ENCODE measurements around the gene NUDT12. TPM values are rescaled to one million over a fixed set of nuclear protein-coding genes. Genes with fewer than 3 reads are reported as not detected.

Gene NUDT12
- total RNA-seq, 2 donors from 2014 or later, result 15.3 to 24.5 TPM

- Mint-ChIP-seq H3K9me3 (peaks cover 15% of the 10 kb centered on the region), H3K4me3 (no peak overlapping the region), H3K4me1 (no peaks in the 10 kb centered on the region), H3K27me3 (ENCODE audit: insufficient read depth) (no peaks in the 10 kb centered on the region), H3K27ac (no peak overlapping the region), H3K36me3 (ENCODE audit: low read depth) (no peaks in the 10 kb centered on the region)
- no peaks in the 10 kb centered on the region for H3K9me3 ChIP-seq (ENCODE audit: control insufficient read depth, low read length)
- 92 to 100% methylated on average over 1 to 2 of the region's 2 CpGs for WGBS, 2 experiments (ENCODE audit: insufficient coverage in 1 of 2, insufficient read length in 1 of 2)
- no peak for TF ChIP-seq CTCF (conservative IDR thresholded peaks at IDR 0.05)
- no peak overlapping the region for H3K4me3 ChIP-seq (ENCODE audit: low read length)
- no peak for DNase-seq
- no peaks in the 10 kb centered on the region for H3K36me3 ChIP-seq (ENCODE audit: control insufficient read depth, insufficient read depth, low read length)
- H3K27me3 ChIP-seq (ENCODE audit: control insufficient read depth, insufficient read depth, low read length, poor library complexity, severe bottlenecking), result no peaks in the 10 kb centered on the region
- H3K27ac ChIP-seq (ENCODE audit: low read depth, low read length), result no peak overlapping the region
- no peak overlapping the region for H3K9ac ChIP-seq (ENCODE audit: extremely low read depth, low read length, poor library complexity, severe bottlenecking)
- H3K4me1 ChIP-seq (ENCODE audit: control insufficient read depth, insufficient read depth, low read length), result no peaks in the 10 kb centered on the region
Observed at GRCh38 chr5:103532086-103532734, 30.4 kb downstream of the NUDT12 start.

GRCh38 chr5:103526164-103526915 is 36.2 kb downstream of the NUDT12 start:
- Mint-ChIP-seq H3K27me3 (ENCODE audit: insufficient read depth) (no peaks in the 10 kb centered on the region), H3K36me3 (ENCODE audit: low read depth) (no peaks in the 10 kb centered on the region), H3K27ac (no peak overlapping the region), H3K9me3 (no peaks in the 10 kb centered on the region), H3K4me1 (no peaks in the 10 kb centered on the region), H3K4me3 (no peak overlapping the region)
- no peak for DNase-seq
- Histone ChIP-seq H3K4me1 (ENCODE audit: control insufficient read depth, insufficient read depth, low read length) (no peaks in the 10 kb centered on the region), H3K9me3 (ENCODE audit: control insufficient read depth, low read length) (no peaks in the 10 kb centered on the region), H3K36me3 (ENCODE audit: control insufficient read depth, insufficient read depth, low read length) (no peaks in the 10 kb centered on the region), H3K27ac (ENCODE audit: low read depth, low read length) (no peak overlapping the region), H3K9ac (ENCODE audit: extremely low read depth, low read length, poor library complexity, severe bottlenecking) (no peak overlapping the region), H3K27me3 (ENCODE audit: control insufficient read depth, insufficient read depth, low read length, poor library complexity, severe bottlenecking) (no peaks in the 10 kb centered on the region), H3K4me3 (ENCODE audit: low read length) (no peak overlapping the region)
- TF ChIP-seq CTCF (conservative IDR thresholded peaks at IDR 0.05), result no peak
- WGBS, 2 experiments (ENCODE audit: insufficient coverage in 1 of 2, insufficient read length in 1 of 2), result 90 to 92% methylated on average over 4 to 6 of the region's 6 CpGs

DNA sequence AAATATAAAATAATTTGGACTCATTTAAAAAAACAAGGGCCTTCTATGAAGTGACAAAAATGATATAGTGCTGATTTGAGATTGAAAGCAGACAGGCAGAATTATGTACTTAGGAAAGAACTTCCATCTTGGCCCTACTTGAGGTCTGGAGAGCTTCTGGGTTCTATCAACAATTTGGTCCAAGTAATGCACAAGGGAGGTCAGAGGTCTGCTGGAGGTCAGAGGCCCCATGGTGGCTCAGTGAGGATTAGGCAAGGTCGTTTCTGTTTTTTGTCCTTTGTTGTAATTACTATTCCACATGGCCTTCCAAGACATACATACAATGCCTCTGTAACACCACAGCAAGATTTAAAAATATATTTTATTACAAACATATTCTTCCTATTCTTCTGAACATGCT is 37.2 kb downstream of the NUDT12 start:
- no peak overlapping the region for H3K4me3 ChIP-seq (ENCODE audit: low read length)
- no peak overlapping the region for H3K27ac ChIP-seq (ENCODE audit: low read depth, low read length)
- no peaks in the 10 kb centered on the region for H3K36me3 ChIP-seq (ENCODE audit: control insufficient read depth, insufficient read depth, low read length)
- Mint-ChIP-seq H3K4me3 (no peak overlapping the region), H3K27ac (no peak overlapping the region), H3K27me3 (ENCODE audit: insufficient read depth) (no peaks in the 10 kb centered on the region), H3K4me1 (no peaks in the 10 kb centered on the region), H3K9me3 (no peaks in the 10 kb centered on the region), H3K36me3 (ENCODE audit: low read depth) (no peaks in the 10 kb centered on the region)
- 100% methylated on average over 1 of the region's 1 CpG; no CpG with 5 or more reads in 1 of the 2 experiments for WGBS, 2 experiments (ENCODE audit: insufficient coverage in 1 of 2, insufficient read length in 1 of 2)
- no peak for TF ChIP-seq CTCF (conservative IDR thresholded peaks at IDR 0.05)
- H3K9me3 ChIP-seq (ENCODE audit: control insufficient read depth, low read length), result no peaks in the 10 kb centered on the region
- no peak overlapping the region for H3K9ac ChIP-seq (ENCODE audit: extremely low read depth, low read length, poor library complexity, severe bottlenecking)
- H3K4me1 ChIP-seq (ENCODE audit: control insufficient read depth, insufficient read depth, low read length), result no peaks in the 10 kb centered on the region
- DNase-seq, result no peak
- no peaks in the 10 kb centered on the region for H3K27me3 ChIP-seq (ENCODE audit: control insufficient read depth, insufficient read depth, low read length, poor library complexity, severe bottlenecking)

Measured in endodermal cell (in vitro differentiated cells).